Measurements from ENCODE around the gene TMEM266. TPM values are rescaled to one million over a fixed set of nuclear protein-coding genes. Genes with fewer than 3 reads are reported as not detected.
A peak's percentile ranks its signal among the peaks of the same experiment; 100 is the strongest.

The TMEM266 gene
- total and polyA plus RNA-seq, 7 donors, result 0.27 to 1.1 TPM; not detected in 5

- no peak for TF ChIP-seq POLR2A (IDR thresholded peaks at IDR 0.05)
- no peak for TF ChIP-seq POLR2AphosphoS5 (IDR thresholded peaks at IDR 0.05)
- TF ChIP-seq EP300 (IDR thresholded peaks at IDR 0.05), result no peak
- no peak for TF ChIP-seq CTCF (IDR thresholded peaks at IDR 0.05)
- Histone ChIP-seq H3K4me1 (peaks cover 0 to 8% (median 2%) of the 10 kb centered on the region in 4 donors), H3K9me3 (no peaks in the 10 kb centered on the region), H3K36me3 (no peaks in the 10 kb centered on the region), H3K4me3 (no peak overlapping the region), H3K27me3 (peaks cover 0 to 4% (median 0%) of the 10 kb centered on the region in 3 donors), H3K27ac (no peak overlapping the region)
- intact Hi-C loops (cut with DNase I), result no loop called here
- 19 to 27% methylated on average over 14 of the region's 14 CpGs for WGBS, 2 donors
- DNase-seq, result no peak
Observed at GRCh38 chr15:76140074-76140464, 80.3 kb downstream of the TMEM266 start.

GRCh38 chr15:76146812-76147211, 87.0 kb downstream of the TMEM266 start:
- 71 to 82% methylated on average over 5 of the region's 5 CpGs for WGBS, 2 donors
- no peak for TF ChIP-seq POLR2AphosphoS5 (IDR thresholded peaks at IDR 0.05)
- no peak for TF ChIP-seq POLR2A (IDR thresholded peaks at IDR 0.05)
- no peak for TF ChIP-seq EP300 (IDR thresholded peaks at IDR 0.05)
- no peak for TF ChIP-seq CTCF (IDR thresholded peaks at IDR 0.05)
- Histone ChIP-seq H3K4me1 (peaks cover 0 to 19% (median 9%) of the 10 kb centered on the region in 4 donors), H3K27me3 (peaks cover 0 to 25% (median 11%) of the 10 kb centered on the region in 3 donors), H3K9me3 (no peaks in the 10 kb centered on the region), H3K27ac (no peak overlapping the region), H3K4me3 (no peak overlapping the region), H3K36me3 (no peaks in the 10 kb centered on the region)
- no peak for DNase-seq
- intact Hi-C loops (cut with DNase I), result no loop called here

DNA sequence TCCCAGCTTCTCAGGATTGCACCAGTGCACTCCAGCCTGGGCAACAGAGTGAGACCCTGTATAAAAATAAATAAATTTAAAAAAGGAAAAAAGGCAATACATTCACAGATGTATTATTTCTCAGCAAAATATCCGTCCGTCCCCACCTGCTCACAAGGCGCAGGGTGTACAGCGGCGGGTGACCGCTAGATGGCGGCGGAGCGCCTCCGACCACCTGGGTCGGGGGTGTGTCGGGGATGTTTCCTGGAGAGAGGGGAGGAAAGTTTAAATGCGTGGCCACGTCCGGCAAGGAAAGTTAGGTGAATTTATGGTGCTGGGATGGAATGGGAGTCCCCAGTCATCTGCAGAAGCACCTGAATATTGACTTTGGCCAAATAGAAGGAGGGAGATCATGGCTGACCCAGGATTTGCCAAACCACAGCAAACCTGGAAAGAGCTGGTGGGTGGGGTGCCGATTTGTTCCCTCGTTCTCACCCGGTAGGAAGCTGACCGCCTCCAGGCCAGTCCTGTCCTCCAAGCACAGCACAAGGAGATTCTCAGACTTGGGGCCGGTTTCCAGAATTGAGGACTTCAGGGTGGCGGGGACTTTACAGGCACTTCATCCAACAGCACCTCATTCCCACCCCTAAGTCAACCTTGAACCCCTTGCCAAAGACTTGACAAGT, 88.3 kb downstream of the TMEM266 start:
- DNase-seq, result peak; percentile 61
- 13 to 16% methylated on average over 21 of the region's 21 CpGs for WGBS, 2 donors
- intact Hi-C loops (cut with DNase I), result no loop called here
- no peaks in the 10 kb centered on the region for H3K9me3 ChIP-seq
- H3K4me3 ChIP-seq, result no peak overlapping the region
- H3K36me3 ChIP-seq, result no peaks in the 10 kb centered on the region
- H3K4me1 ChIP-seq, result peaks cover 0 to 19% (median 9%) of the 10 kb centered on the region in 4 donors
- no peak overlapping the region for H3K27ac ChIP-seq
- no peak for TF ChIP-seq POLR2A (IDR thresholded peaks at IDR 0.05)
- TF ChIP-seq EP300 (IDR thresholded peaks at IDR 0.05), result no peak
- no peak for TF ChIP-seq POLR2AphosphoS5 (IDR thresholded peaks at IDR 0.05)
- TF ChIP-seq CTCF (IDR thresholded peaks at IDR 0.05), result peak; percentile 42 to 80 (median 70)
- peaks cover 0 to 25% (median 11%) of the 10 kb centered on the region in 3 donors for H3K27me3 ChIP-seq

- Histone ChIP-seq H3K4me1 (peaks cover 0 to 19% (median 9%) of the 10 kb centered on the region in 4 donors), H3K27ac (no peak overlapping the region), H3K4me3 (no peak overlapping the region), H3K9me3 (no peaks in the 10 kb centered on the region), H3K36me3 (no peaks in the 10 kb centered on the region), H3K27me3 (peaks cover 0 to 25% (median 11%) of the 10 kb centered on the region in 3 donors)
- peak; percentile 14 for DNase-seq
- TF ChIP-seq CTCF (IDR thresholded peaks at IDR 0.05) (no peak), POLR2A (IDR thresholded peaks at IDR 0.05) (no peak), EP300 (IDR thresholded peaks at IDR 0.05) (no peak), POLR2AphosphoS5 (IDR thresholded peaks at IDR 0.05) (no peak)
- WGBS, 2 donors, result 56 to 69% methylated on average over 4 of the region's 4 CpGs
- intact Hi-C loops (cut with DNase I), result no loop called here
Observed at GRCh38 chr15:76149291-76149915, 89.6 kb downstream of the TMEM266 start.

All from sigmoid colon (tissue), 7 donors.